Esophagus squamous epithelium (tissue), 4 donors: ENCODE results near the gene AEN.
A peak's percentile ranks its signal among the peaks of the same experiment; 100 is the strongest.

Experiments used
- CTCF ChIP-seq, 6 experiments: fragments of 450-650 bp in 4 of 6; fragments of 200-600 bp in 2 of 6; sonication (generic) in 2 of 6; IDR thresholded peaks; one replicate each; pipeline ENCODE4 v1.5.1; 2016 to 2019; ENCODE audit warnings: antibody characterized with exemption in 6 of 6, mild to moderate bottlenecking in 4 of 6, moderate library complexity in 4 of 6
- POLR2A ChIP-seq, 4 donors: fragments of 450-650 bp; IDR thresholded peaks; one replicate each; pipeline ENCODE4 v1.6.1; 2017; ENCODE audit warnings: antibody characterized with exemption in 4 of 4, mild to moderate bottlenecking in 4 of 4, moderate library complexity in 3 of 4

DNA sequence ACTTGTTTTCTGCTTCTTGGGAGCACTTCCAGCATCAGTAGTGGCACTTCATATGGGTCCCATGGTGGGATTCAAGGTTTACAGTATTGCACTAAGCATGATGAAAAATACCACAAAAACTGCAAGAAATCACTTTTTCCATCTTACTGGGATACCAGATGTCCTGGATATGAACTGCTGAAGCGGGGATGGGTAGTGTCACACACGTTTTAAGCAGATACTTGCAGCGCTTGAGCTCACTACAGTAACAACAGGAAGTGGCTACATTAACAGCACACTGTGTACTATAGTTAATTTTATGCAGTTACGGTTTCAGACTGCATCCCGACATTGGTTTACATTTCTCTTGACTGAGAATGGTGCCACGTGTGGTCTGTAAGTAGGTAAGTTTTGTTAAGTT, 14.2 kb downstream of the AEN start:
- TF ChIP-seq CTCF (IDR thresholded peaks at IDR 0.05): no peak
- TF ChIP-seq POLR2A (IDR thresholded peaks at IDR 0.05): peak in 1 of 4 donors; percentile 64
